GM19035 (cell line): ENCODE results near the gene GFRA1.

Source experiments
- ATAC-seq: cut with Tn5 transposase; IDR thresholded peaks from one replicate; pipeline ENCODE4 v1.9.1; 2021; ENCODE audit not compliant: unreplicated experiment

GFRA1 gene

DNA sequence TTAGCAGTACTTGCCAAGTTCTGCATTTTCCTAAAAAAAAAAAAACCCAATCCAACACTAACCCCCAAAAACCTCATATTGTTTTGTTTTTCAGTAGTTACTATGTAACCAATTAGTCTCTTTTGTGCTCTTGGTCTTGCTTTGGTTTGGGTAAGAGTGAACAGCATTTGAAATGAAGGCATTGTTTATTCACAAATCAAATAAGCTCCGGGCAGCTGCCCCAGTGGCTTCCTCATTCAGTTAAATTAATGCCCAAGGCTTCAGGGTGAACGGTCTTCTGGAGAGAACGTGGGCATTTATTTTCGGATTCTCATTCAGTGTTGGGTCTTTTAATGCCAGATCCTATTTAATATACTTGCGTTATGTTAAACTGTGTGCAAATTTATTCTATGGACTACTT is 108.7 kb downstream of the GFRA1 start:
- ATAC-seq = no peak

DNA sequence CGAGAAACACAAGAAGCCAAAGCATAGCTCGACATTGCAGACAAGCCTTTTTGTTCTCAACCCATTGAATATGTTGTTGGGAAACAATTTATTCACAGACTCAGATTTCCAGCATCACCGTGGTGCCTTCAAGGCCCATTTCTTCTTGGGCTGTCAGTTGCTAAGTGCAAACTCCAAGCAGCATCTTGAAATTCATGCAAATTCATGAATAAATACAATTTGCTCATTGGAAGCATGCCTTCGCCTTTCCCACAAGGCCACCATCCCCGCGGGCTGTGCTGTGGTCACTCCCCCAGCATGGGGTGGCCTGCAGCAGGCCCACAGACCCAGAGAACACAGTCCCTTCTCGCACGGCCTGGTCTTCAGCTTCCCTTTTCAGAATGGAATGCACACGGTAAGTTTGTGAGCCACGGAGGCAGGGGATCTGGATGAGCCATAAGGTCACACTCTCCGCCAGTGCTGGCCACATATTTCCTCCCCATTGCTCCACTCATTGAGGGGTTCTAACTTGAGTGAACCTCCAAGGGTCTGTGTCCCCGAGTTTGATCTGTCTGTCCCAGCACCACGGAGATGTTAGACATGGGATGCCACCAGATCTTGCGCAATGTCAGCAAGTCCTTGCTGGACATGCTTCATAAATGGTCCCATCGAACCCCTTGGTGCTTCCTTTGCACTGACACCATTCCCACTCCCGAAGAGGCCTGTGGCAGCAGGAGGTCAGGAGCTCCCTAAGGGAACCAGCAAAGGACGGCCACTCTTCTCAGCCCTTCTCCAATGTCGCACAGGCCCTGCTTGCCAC is 109.5 kb downstream of the GFRA1 start:
- no peak for ATAC-seq

DNA sequence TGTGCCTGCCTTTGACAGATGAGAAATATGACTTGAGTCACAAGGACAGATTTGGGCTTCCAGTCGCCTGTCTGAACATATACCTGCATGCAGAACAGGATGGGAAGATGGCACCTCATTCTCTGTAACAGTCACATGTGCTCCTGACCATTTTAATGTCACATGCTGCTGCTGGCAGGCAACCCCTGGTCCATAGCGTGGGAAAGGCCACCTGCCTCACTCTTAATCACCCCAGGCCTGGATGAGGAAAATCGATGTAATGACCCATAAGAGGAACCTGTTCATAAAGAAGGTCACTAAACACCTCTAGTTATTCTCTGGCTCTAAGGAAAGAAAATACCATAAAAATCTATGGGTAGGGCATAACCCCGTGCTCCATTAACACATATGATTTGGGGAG is 110.2 kb downstream of the GFRA1 start:
- no peak for ATAC-seq

DNA sequence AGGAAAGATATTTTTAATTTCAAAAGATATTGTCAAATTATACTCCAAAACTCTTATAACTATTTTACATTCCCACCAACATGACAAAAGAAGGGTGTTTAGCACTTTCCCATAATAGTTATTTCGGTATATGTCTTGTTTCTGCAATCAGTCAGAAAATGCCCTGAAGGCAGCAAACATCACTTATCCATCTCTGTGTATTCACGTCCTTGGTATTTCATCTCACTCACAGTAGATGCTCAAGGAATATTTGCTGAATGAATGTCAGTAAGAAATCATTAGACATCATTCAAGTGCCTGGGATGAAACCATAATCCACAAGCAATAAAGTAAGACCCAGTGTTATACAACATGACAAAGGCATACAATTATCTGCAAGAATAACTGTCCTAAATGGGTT is 112.7 kb downstream of the GFRA1 start:
- ATAC-seq = no peak

DNA sequence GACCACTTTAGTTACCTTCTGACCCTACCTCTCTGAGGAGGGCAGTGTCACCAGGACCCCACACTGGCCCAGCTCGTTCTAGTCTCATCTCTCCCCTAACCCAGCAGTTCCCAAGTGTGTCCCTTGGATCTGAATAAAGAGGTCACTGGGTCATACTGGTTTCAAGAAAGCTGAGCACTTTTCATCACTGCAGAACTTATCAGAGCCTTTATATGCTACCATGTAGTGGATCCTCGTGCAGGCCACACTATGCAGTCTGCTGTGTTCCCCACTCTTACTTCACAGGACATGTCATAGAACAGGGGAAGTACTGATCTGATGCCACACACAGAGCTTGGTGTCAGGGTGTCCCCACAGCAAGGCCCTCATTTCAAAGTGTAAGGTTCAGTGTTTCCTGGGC is 113.8 kb downstream of the GFRA1 start:
- no peak for ATAC-seq

DNA sequence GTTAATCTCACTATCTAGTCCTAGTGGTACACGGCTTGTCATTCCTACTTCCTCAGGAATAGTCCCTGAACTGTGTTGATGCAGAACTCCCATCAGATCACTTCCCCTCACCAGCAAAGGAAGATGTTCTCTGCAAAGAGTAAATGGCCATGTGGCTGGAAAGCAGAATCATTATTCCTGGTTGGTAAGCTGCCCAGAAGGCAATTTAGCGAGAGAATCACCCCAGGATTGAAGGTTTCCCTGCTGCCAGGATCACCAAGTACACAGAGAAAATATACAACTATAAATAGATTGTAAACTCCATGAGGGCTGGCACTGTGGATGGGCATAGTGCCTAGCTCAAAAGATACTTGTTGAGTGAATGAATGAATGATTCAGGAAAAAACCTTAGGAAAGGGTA is 115.0 kb downstream of the GFRA1 start:
- no peak for ATAC-seq

DNA sequence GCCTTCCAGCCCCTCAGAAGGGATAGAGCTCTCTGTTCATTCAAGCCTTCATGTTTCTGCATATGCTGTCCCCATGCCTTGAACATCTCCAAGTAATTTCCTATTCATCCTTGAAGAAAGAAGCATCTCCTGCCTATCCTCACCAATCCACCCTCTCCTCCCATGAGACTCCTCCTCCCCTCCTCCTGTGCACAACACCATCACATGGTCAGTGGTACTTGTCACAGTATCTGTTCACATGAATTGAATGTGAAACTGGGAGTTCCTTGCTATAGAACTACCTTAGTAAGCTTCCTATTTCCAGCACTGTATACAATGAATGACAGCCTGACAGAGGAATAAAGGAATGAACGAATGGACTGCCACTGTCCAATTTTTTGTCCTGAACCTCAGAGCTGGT is 115.5 kb downstream of the GFRA1 start:
- ATAC-seq = no peak

DNA sequence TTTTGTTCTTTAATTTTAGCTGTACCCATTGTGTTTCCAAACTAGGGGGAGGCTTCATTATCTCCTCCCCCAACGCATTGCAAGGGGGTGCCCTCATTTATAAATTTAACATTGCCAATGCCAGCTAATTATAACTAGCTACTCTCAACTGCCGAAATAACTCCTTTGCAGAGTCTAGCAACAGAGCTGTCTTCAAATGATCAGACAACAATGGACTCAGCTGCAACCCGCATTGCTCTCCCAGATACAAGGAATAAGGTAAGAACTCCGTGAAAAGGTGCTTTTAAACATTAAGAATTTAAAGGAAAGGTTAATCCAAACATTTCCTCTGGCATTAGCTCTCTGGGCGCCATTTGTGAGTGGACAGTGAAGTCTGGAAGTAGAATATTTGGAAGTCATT is 116.2 kb downstream of the GFRA1 start:
- no peak for ATAC-seq

DNA sequence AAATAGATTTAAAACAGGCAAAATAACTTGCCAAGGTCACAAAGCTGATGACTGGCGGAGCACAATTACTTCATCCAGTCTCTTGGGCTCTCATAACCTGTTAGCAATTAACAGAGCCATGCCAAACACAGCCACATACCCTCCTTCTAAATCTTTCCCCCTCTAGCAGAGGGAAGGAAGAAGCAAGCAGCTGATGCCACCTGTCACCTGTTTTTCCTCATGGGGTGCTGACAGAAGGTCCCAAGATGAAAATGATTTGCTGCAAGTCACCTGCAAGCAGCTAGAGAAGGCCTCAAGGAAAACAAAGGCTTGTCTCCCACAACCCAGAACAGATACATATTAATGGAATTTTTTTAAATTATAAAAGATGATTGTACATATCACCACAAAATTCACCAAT is 117.8 kb downstream of the GFRA1 start:
- ATAC-seq = no peak

DNA sequence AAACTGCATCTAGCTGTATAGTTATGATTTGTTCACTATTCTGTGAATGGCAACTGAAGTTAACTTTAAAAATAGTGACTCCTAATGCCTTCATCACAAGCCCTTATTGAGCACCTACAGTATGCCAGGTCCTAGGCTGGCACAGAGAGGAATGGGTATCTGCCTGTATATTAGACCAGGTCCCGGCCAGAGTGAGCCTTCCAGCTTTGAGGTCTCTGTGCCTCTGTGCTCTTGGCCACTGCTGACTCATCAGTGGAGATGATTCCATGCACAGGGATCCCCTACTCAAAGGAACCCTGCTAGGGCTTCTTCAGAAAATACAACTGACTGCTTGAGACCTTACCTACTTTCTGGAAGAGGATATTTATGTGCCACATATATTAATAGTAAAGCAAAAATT is 118.4 kb downstream of the GFRA1 start:
- no peak for ATAC-seq

DNA sequence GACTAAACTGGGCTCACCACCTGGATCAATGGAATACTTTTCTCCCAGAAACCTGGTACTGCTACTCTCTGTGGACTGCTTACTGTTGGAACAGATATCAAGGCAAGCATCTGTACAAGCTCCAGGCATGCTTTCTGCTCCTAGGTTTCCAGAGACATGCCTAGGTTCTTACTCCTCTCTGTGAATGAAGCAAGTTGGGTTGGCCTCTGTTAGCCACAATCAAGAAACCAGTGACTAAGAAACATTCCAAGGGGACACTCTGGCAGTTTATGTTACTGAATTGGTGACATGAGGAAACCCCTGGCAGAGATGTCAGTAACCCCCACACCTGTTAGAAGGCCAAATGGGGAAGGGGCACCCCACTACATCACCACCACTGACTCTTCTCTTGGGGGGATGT is 121.9 kb downstream of the GFRA1 start:
- ATAC-seq = no peak

DNA sequence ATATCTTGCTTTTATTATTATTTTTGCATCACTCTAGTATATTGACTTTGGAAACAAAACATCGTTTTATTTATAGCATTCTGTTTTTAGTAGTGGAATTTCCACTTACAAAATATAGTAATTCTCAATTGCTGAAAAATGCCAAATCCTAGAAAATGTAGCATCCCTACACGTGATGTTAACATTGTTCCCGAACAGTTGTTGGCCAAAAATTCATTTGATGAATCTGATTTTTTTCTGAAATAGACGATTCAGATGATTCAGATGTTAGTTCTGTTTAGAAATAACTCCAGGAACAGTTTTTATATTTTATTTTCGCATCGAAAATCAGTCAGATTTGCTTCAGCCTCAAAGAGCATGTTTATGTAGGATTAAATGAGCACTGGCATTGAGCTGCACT is 122.4 kb downstream of the GFRA1 start:
- ATAC-seq = no peak

DNA sequence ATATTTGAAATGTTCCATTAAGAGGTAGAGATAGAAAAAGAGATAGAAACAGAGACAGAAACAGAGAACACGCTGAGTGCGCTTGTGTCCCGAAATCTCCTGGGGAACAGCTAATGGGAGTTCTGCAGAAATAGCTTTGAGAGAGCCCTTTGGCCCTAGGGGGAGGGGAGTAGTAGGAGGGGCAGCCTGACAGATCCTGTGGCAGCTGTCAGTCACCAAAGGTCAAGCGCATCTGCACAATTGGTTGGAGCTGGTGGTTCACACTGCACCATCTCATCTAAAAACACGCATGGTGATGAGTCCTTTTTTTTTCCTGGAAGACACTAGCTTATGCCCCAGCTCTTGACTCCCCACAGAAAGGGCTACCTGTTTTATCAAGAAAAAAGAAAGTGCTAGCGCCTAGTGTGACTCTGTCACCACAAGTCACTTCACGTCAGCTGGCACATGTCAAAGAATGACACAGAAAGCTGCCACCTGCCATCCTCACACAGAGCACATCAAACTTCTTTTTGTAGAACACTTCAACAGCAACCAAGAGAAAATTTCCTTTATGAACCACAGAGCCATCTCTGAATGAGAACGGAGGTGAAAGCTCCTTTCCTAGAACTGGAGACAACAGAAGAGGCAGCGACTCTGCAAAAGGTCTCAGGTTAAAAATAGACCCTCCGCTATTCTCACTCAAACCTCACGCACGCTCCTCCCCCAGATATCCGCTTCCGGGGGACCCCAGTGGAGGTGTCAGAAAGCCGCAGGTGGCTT is 125.7 kb downstream of the GFRA1 start:
- no peak for ATAC-seq

DNA sequence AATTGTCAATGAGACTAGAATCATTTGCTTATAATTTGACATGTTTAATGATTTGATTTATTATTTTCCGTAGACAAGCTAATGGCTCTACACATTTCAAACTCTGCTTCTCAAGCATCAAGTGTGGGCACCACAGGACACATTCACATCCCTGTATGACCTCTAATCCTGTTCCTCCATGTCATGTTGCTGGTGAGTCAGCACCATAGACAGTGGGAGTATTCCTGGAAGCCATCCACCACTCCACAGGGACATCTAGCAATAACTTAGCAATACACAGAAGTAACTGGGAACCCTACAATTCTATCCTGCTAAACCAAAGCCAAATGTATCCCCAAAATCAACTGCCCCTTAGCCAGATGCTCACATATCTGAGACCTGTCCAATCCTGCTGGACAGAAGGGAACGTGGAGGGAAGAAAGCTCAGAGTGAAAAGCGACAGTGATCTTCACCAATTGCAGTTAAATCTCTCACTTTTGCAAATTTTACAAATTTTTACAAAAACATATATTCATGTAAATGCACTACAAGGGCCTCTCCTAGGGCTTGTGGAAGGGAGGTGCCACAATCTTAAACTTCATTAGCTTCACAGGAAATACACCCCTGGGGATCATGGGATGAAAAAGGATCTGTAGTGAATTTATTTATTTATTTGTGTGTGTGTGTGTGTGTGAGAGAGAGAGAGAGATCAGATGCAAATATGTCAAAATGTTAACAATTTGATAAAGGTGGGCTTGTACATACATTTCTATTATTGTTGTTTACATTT is 126.5 kb downstream of the GFRA1 start:
- no peak for ATAC-seq

DNA sequence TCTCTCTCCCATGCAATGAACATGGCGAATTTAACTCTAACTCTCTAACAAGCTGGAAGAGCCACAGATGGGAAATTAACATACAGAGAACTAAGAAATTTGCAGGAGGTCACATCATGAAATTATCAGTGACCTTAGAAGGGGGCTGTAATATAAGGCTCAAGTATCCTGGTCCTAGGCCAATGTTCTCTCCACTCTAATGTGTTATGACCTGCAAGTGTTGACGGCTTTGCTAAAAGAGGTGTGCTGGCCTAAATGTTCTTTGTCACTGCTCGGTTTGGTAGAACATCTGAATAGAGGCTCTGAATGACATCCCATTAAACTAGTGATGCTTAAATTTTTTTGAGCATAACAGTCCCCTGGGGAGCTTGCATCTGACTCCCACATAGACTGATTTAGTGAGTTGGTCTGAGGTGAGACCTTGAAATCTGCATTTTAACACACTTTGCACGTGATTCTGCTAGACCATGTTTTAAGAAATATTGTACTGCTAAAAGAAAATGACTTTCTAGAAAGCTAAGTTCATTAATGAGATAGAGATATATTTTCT is 129.3 kb downstream of the GFRA1 start:
- ATAC-seq = no peak

DNA sequence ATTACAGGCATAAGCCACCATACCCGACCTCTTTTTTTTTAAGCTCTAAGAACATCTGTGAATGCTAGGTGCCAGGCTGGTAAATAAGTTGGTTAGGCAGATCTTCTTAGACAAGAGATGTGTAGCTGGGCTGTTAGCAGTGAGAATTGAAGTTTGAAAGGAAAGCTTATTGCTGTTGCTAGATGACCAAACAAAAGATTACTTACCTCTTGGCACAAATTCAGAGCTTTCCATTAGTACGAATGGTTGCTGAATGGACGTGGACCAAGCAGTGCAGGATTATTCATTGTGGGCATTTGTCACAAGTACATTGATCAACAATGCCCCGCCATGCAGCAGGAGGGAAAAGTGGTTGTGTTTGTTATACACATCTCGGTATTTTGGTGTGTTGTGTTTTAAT is 131.2 kb downstream of the GFRA1 start:
- ATAC-seq = no peak

DNA sequence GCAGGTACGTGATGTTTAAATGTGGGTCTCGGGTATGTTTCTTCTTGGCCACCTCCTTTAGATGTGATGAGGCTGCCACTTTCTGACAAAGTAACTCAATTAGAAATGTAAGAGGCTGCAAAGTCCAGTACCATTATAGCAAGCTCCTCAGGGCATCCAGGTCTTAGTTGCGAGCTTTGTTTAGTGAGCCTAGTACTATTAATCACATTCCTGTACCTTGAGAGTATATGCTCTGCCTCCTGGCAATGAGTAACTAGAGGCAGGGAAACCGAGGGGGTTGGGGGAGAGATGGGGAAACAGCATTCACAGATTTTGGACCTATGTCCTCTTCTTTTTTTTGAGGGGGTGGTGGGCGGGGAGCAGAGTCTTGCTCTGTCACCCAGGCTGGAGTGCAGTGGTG is 131.8 kb downstream of the GFRA1 start:
- no peak for ATAC-seq

DNA sequence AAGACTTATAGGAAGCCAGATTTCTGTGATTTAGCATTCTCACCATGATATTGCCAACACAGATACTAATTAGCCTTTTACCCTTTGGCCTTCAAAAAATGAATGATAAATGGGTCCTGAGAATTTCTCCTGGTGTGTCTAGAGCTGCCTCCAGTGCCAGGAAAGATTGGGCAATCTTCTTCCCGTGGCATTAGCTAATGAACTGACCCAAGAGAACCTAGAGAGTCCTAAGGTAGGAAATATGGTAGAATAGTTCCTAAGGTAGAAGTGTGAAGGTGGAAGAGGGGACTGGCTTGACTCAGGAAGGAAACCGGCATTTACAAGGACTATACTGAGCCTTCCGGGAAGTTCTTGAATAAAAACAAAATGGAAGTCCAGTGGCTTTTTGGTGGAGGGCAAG is 133.1 kb downstream of the GFRA1 start:
- ATAC-seq = no peak

DNA sequence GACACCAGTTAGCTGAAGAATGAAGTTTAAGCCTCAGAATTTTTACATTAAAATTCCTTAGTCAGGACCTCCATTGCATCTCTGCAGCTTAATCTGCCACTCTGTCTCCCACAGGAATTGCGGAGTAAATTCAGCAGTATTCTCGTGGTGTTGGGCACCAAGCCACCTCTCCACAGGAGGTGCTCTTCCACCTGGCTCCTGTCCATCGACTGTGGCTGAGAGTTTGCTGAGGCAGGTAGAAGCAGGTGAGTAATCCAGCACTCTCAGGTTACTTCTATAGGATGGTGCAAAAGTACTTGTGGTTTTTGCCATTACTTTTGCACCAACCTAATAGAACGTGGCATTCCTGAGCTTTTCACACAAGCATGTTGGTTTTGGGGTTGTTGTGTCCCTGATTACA is 134.1 kb downstream of the GFRA1 start:
- ATAC-seq = no peak

DNA sequence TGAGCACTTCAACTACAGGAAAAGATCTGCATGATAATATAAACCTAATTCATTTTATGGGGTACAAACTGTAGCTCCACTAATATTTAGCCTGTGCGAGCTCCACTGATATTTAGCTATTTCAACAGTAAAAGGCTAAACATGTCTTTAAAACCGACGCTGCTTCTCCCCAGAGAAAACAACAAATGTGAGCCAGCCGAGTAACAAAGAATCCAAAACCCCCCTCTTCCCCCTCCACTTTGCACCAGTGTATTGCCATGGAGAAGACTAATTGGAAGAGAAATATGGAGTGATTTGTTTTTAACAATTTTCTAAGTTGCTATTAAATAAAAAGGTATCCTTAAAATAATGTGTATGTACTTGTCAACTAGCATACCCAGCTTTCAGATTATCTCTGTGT is 136.7 kb downstream of the GFRA1 start:
- ATAC-seq = no peak

DNA sequence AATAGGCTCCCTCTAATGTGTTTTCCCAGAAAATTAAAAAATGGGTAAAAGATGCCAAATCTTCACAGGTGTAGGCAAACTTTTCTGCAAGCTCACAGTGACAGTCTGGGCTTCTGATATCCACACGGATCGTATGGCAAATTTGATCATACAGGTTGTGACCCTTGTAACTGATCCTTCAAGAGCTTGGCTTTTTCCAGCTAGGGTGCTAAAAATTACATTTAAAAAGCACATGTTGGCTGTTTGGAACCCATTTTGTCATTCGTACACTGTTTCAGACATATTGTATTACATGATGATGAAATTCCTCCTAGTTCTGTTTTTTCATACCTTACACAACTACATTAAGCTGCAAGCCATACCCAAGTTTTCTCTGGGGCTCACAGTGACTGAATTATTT is 138.7 kb downstream of the GFRA1 start:
- no peak for ATAC-seq

DNA sequence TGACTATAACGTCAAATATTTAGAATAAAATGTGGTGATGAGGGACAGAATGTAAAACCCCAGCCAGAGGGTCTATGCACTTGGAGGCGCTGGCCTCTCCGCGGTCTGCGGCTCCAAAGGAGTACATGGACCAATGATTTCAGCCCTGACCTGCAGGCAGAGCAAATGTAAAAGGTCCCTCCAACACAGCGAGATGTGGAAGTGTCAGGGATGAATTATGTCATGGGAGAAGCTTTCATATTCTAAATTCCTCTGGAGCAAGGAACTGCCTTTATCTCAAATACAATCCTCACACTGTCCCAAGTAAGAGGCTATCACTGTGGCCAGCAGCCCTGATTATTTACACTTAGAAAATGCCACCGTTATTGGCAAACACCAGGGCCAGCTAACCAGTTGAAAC is 139.4 kb downstream of the GFRA1 start:
- ATAC-seq = no peak
